ENCODE measurements around the gene MYF5. TPM values are rescaled to one million over a fixed set of nuclear protein-coding genes. Genes with fewer than 3 reads are reported as not detected.

MYF5 gene
- total and polyA plus RNA-seq, 2 experiments from 2014 or later, result not detected

GRCh38 chr12:80766897-80767296 lies 50.2 kb downstream of the MYF5 start:
- Histone ChIP-seq H3K36me3 (replicated peaks; ENCODE audit: insufficient read depth, low read depth) (no peaks in the 10 kb centered on the region), H3K27me3 (no peaks in the 10 kb centered on the region), H3K4me2 (no peak overlapping the region), H3K4me1 (ENCODE audit: insufficient read depth) (no peaks in the 10 kb centered on the region), H4K20me1 (ENCODE audit: insufficient read depth, poor library complexity, severe bottlenecking) (no peaks in the 10 kb centered on the region), H3K4me3 (no peak overlapping the region), H3K27ac (no peak overlapping the region), H2AFZ (no peak overlapping the region), H3K9me3 (ENCODE audit: low read depth) (no peaks in the 10 kb centered on the region), H3K9me2 (replicated peaks; ENCODE audit: insufficient read depth) (no peaks in the 10 kb centered on the region), H3K79me2 (no peaks in the 10 kb centered on the region)
- 71% methylated on average over 2 of the region's 2 CpGs for WGBS (ENCODE audit: low lambda C conversion rate, missing lambda C conversion rate)
- DNase-seq (ENCODE audit: low spot score), result no peak
- TF ChIP-seq, protein P1, sequence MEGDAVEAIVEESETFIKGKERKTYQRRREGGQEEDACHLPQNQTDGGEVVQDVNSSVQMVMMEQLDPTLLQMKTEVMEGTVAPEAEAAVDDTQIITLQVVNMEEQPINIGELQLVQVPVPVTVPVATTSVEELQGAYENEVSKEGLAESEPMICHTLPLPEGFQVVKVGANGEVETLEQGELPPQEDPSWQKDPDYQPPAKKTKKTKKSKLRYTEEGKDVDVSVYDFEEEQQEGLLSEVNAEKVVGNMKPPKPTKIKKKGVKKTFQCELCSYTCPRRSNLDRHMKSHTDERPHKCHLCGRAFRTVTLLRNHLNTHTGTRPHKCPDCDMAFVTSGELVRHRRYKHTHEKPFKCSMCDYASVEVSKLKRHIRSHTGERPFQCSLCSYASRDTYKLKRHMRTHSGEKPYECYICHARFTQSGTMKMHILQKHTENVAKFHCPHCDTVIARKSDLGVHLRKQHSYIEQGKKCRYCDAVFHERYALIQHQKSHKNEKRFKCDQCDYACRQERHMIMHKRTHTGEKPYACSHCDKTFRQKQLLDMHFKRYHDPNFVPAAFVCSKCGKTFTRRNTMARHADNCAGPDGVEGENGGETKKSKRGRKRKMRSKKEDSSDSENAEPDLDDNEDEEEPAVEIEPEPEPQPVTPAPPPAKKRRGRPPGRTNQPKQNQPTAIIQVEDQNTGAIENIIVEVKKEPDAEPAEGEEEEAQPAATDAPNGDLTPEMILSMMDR (IDR thresholded peaks at IDR 0.05; ENCODE audit: poor library complexity), result no peak
- TF ChIP-seq EZH2 (IDR thresholded peaks at IDR 0.05; ENCODE audit: borderline replicate concordance) (no peak), EZH2phosphoT487 (IDR thresholded peaks at IDR 0.05; ENCODE audit: low read depth, severe bottlenecking, unreplicated experiment) (no peak)

Other genes with a start within 250 kb of the MYF5 start
- gene MYF6, start 9.3 kb upstream of the MYF5 start, total RNA-seq, result 0.30 TPM in 1 of 2 replicates, not detected in the other
- not detected in 2 replicates for gene MYF6, start 9.3 kb upstream of the MYF5 start, polyA plus RNA-seq
- 9.9 and 11.8 TPM in 2 replicates for gene LIN7A, start 221.0 kb downstream of the MYF5 start, total RNA-seq
- gene LIN7A, start 221.0 kb downstream of the MYF5 start, polyA plus RNA-seq, result 3.0 and 5.2 TPM in 2 replicates